DOHH2 (cell line): Measurements from ENCODE around the gene SAMD14.

Experiments
- CTCF ChIP-seq: fragments of 200-600 bp; sonication (generic); IDR thresholded peaks from one replicate; pipeline ENCODE4 v1.5.1; 2014; ENCODE audit warnings: antibody characterized with exemption, mild to moderate bottlenecking, low read depth, low read length; ENCODE audit not compliant: poor library complexity, severe bottlenecking
- EZH2phosphoT487 ChIP-seq: fragments of 200-600 bp; sonication (generic); IDR thresholded peaks from 2 replicates; pipeline ENCODE4 v1.6.1; 2017; ENCODE audit warnings: borderline replicate concordance, mild to moderate bottlenecking, antibody characterized with exemption, low read length, moderate library complexity, mixed read lengths

GRCh38 chr17:50087246-50087911 is 42.6 kb downstream of the SAMD14 start:
- TF ChIP-seq CTCF = peak; percentile 99
- TF ChIP-seq EZH2phosphoT487 = no peak
